SK-N-SH (cell line): ENCODE measurements around the gene JMJD1C.

Source experiments
- ELF1 ChIP-seq: IDR thresholded peaks from 2 replicates; pipeline ENCODE4 v1.4.0; 2012
- EP300 ChIP-seq, 2 experiments: IDR thresholded peaks; 2 replicates each; pipeline versions ENCODE4 v1.4.0 to v1.6.1; 2012; ENCODE audit warnings: borderline replicate concordance in 1 of 2, low read depth in 1 of 2, low read length in 1 of 2
- SIN3A ChIP-seq: IDR thresholded peaks from 2 replicates; pipeline ENCODE4 v1.6.1; 2012; ENCODE audit warnings: low read depth, mild to moderate bottlenecking, low read length, moderate library complexity, borderline replicate concordance
- YY1 ChIP-seq: IDR thresholded peaks from 2 replicates; pipeline ENCODE4 v1.4.0; 2012; ENCODE audit warnings: low read depth, mild to moderate bottlenecking
- TF ChIP-seq, protein P1 (sequence below): IDR thresholded peaks from 2 replicates; pipeline ENCODE4 v1.4.0; 2012; ENCODE audit warnings: low read depth
- TF ChIP-seq, protein P2 (sequence below): fragments of 200-600 bp; sonication (generic); IDR thresholded peaks from 2 replicates; pipeline ENCODE4 v1.6.1; 2017; ENCODE audit warnings: antibody characterized with exemption, mild to moderate bottlenecking, moderate library complexity

DNA sequence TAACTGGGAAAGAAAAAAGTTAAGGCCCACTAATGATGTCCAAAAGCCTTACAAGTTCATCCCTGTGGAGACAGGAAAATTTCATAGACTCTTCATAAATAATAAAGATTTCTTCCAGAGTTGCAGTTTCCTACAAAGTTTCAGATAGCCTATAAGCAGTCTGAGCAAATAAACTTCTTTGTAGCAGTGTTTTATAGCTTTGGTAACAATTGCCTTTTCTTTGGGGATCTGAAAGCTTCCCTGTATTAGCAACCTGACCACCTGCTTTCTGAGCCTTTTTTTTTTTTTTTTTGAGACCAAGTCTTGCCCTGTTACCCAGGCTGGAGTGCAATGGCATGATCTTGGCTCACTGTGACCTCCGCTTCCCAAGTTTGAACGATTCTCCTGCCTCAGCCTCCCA is 182.7 kb downstream of the JMJD1C start:
- TF ChIP-seq, protein P1, sequence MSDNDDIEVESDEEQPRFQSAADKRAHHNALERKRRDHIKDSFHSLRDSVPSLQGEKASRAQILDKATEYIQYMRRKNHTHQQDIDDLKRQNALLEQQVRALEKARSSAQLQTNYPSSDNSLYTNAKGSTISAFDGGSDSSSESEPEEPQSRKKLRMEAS = no peak
- TF ChIP-seq, protein P2, sequence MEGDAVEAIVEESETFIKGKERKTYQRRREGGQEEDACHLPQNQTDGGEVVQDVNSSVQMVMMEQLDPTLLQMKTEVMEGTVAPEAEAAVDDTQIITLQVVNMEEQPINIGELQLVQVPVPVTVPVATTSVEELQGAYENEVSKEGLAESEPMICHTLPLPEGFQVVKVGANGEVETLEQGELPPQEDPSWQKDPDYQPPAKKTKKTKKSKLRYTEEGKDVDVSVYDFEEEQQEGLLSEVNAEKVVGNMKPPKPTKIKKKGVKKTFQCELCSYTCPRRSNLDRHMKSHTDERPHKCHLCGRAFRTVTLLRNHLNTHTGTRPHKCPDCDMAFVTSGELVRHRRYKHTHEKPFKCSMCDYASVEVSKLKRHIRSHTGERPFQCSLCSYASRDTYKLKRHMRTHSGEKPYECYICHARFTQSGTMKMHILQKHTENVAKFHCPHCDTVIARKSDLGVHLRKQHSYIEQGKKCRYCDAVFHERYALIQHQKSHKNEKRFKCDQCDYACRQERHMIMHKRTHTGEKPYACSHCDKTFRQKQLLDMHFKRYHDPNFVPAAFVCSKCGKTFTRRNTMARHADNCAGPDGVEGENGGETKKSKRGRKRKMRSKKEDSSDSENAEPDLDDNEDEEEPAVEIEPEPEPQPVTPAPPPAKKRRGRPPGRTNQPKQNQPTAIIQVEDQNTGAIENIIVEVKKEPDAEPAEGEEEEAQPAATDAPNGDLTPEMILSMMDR = no peak
- TF ChIP-seq EP300 (IDR thresholded peaks at IDR 0.05; ENCODE audit: borderline replicate concordance in 1 of 2, low read depth in 1 of 2, low read length in 1 of 2) = no peak
- no peak for TF ChIP-seq YY1
- no peak for TF ChIP-seq ELF1
- no peak for TF ChIP-seq SIN3A
